MM.1S (cell line): ENCODE data around the gene ISCU.
"Not testable (repeated sequence)": the region's sequence is repeated elsewhere in the genome, so short reads cannot be mapped to it uniquely, and the experiment has no call there.

Source experiments
- DNase-seq: peaks from one replicate; pipeline ENCODE4 v3.0.0-alpha.2; 2015
- H2AFZ ChIP-seq: fragments of 300-600 bp; sonication (generic); 2 replicates; pipeline ENCODE4 v1.6.0; 2016; ENCODE audit warnings: antibody characterized with exemption, low read length
- H3F3A ChIP-seq: fragments of 300-600 bp; sonication (generic); 2 replicates; pipeline ENCODE4 v1.6.1; 2016; ENCODE audit warnings: mild to moderate bottlenecking, antibody characterized with exemption, low read length, moderate library complexity, mixed read lengths; ENCODE audit not compliant: insufficient read depth
- H3K27ac ChIP-seq: fragments of 300-600 bp; sonication (generic); 2 replicates; pipeline ENCODE4 v1.5.1; 2016; ENCODE audit warnings: mild to moderate bottlenecking, low read length
- H3K27me3 ChIP-seq: fragments of 300-600 bp; sonication (generic); replicated peaks from 2 replicates; pipeline ENCODE4 v1.6.0; 2016; ENCODE audit warnings: low read length; ENCODE audit not compliant: insufficient read depth
- H3K36me3 ChIP-seq: fragments of 300-600 bp; sonication (generic); replicated peaks from 2 replicates; pipeline ENCODE4 v1.6.1; 2016; ENCODE audit warnings: mild to moderate bottlenecking, low read length, mixed read lengths; ENCODE audit not compliant: insufficient read depth
- H3K4me1 ChIP-seq: fragments of 300-600 bp; sonication (generic); 2 replicates; pipeline ENCODE4 v1.6.1; 2016; ENCODE audit warnings: low read length, mixed read lengths
- H3K4me2 ChIP-seq: fragments of 300-600 bp; sonication (generic); 2 replicates; pipeline ENCODE4 v1.6.0; 2016; ENCODE audit warnings: low read depth, low read length
- H3K4me3 ChIP-seq: fragments of 300-600 bp; sonication (generic); 2 replicates; pipeline ENCODE4 v1.5.1; 2016; ENCODE audit warnings: low read length, mixed read lengths
- H3K79me2 ChIP-seq: fragments of 300-600 bp; sonication (generic); 2 replicates; pipeline ENCODE4 v1.6.1; 2016; ENCODE audit warnings: mixed run types, low read length, mixed read lengths
- H3K9ac ChIP-seq: fragments of 300-600 bp; sonication (generic); 2 replicates; pipeline ENCODE4 v1.6.1; 2016; ENCODE audit warnings: low read length, mixed read lengths
- H3K9me2 ChIP-seq: fragments of 300-600 bp; sonication (generic); replicated peaks from 2 replicates; pipeline ENCODE4 v1.6.1; 2016; ENCODE audit warnings: mild to moderate bottlenecking, low read length, mixed read lengths; ENCODE audit not compliant: insufficient read depth
- H3K9me3 ChIP-seq: fragments of 300-600 bp; sonication (generic); replicated peaks from 2 replicates; pipeline ENCODE4 v1.6.1; 2016; ENCODE audit warnings: mild to moderate bottlenecking, low read length, mixed read lengths; ENCODE audit not compliant: insufficient read depth
- H4K20me1 ChIP-seq: fragments of 300-600 bp; sonication (generic); 2 replicates; pipeline ENCODE4 v1.6.1; 2016; ENCODE audit warnings: mild to moderate bottlenecking, low read length, moderate library complexity, mixed read lengths; ENCODE audit not compliant: insufficient read depth
- CTCF ChIP-seq: fragments of 300-600 bp; sonication (generic); IDR thresholded peaks from 2 replicates; pipeline ENCODE4 v1.5.1; 2016; ENCODE audit warnings: antibody characterized with exemption, low read length, mixed read lengths
- EZH2 ChIP-seq: fragments of 300-600 bp; sonication (generic); optimal IDR thresholded peaks from 2 replicates; pipeline ENCODE3; 2017; ENCODE audit warnings: low read depth, mild to moderate bottlenecking, antibody characterized with exemption, low read length, mixed read lengths
- EZH2phosphoT487 ChIP-seq: fragments of 300-600 bp; sonication (generic); IDR thresholded peaks from 2 replicates; pipeline ENCODE4 v1.6.1; 2018; ENCODE audit warnings: antibody characterized with exemption, low read length

The ISCU gene

GRCh38 chr12:108551535-108551934 lies 10.9 kb upstream of the ISCU start:
- H3F3A ChIP-seq = no peaks in the 10 kb centered on the region

GRCh38 chr12:108553799-108554198 lies 8.6 kb upstream of the ISCU start:
- Histone ChIP-seq H3K27ac (no peak overlapping the region), H3K9me2 (no peaks in the 10 kb centered on the region), H4K20me1 (peaks cover 59% of the 10 kb centered on the region), H3K9ac (no peak overlapping the region), H3K4me2 (no peak overlapping the region), H3K4me3 (no peak overlapping the region), H2AFZ (no peak overlapping the region), H3K27me3 (no peaks in the 10 kb centered on the region), H3K79me2 (peaks cover 99% of the 10 kb centered on the region), H3F3A (no peaks in the 10 kb centered on the region), H3K9me3 (no peaks in the 10 kb centered on the region), H3K4me1 (peaks cover 19% of the 10 kb centered on the region), H3K36me3 (peaks cover 1% of the 10 kb centered on the region; the same call in 1 of the 2 replicates)
- TF ChIP-seq EZH2phosphoT487 (no peak), EZH2 (no peak), CTCF (no peak)
- no peak for DNase-seq

More at GRCh38 chr12:108551535-108551934, 10.9 kb upstream of the ISCU start:
- Histone ChIP-seq H3K79me2 (peaks cover 99% of the 10 kb centered on the region), H3K27me3 (no peaks in the 10 kb centered on the region), H3K27ac (no peak overlapping the region), H3K9ac (no peak overlapping the region), H3K9me2 (no peaks in the 10 kb centered on the region), H3K4me2 (no peak overlapping the region), H4K20me1 (peaks cover 44% of the 10 kb centered on the region), H3K36me3 (peaks cover 11% of the 10 kb centered on the region), H3K4me3 (no peak overlapping the region), H2AFZ (no peak overlapping the region), H3K9me3 (no peaks in the 10 kb centered on the region), H3K4me1 (peaks cover 16% of the 10 kb centered on the region)
- DNase-seq = no peak
- TF ChIP-seq EZH2 = no peak
- no peak for TF ChIP-seq EZH2phosphoT487
- no peak for TF ChIP-seq CTCF

GRCh38 chr12:108555383-108555782 lies 7.0 kb upstream of the ISCU start:
- peaks cover 55% of the 10 kb centered on the region for H4K20me1 ChIP-seq
- H3K4me2 ChIP-seq = not testable (repeated sequence)

GRCh38 chr12:108559007-108559655 lies 3.3 kb upstream of the ISCU start:
- Histone ChIP-seq H3K36me3 (no peaks in the 10 kb centered on the region; the same call in 1 of the 2 replicates), H4K20me1 (peaks cover 32% of the 10 kb centered on the region), H3K9ac (peak overlapping the region; percentile 98; the same call in 1 of the 2 replicates), H2AFZ (no peak overlapping the region), H3K4me1 (peaks cover 13% of the 10 kb centered on the region), H3K4me2 (peak overlapping the region; percentile 96; the same call in 1 of the 2 replicates), H3K9me3 (no peaks in the 10 kb centered on the region), H3K9me2 (no peaks in the 10 kb centered on the region), H3K27ac (no peak overlapping the region), H3K79me2 (peaks cover 90% of the 10 kb centered on the region), H3F3A (peaks cover 26% of the 10 kb centered on the region), H3K4me3 (no peak overlapping the region), H3K27me3 (no peaks in the 10 kb centered on the region)
- TF ChIP-seq EZH2phosphoT487 = no peak
- no peak for TF ChIP-seq EZH2
- no peak for TF ChIP-seq CTCF
- no peak for DNase-seq

More at GRCh38 chr12:108555383-108555782, 7.0 kb upstream of the ISCU start:
- not testable (repeated sequence) for H3K9ac ChIP-seq, H3K9me3 ChIP-seq, H3F3A ChIP-seq, H2AFZ ChIP-seq, H3K36me3 ChIP-seq, H3K27ac ChIP-seq, DNase-seq, H3K9me2 ChIP-seq, H3K27me3 ChIP-seq, H3K4me3 ChIP-seq
- Histone ChIP-seq H3K4me1 (peaks cover 22% of the 10 kb centered on the region), H3K79me2 (peaks cover 99% of the 10 kb centered on the region)
